CD8-positive, alpha-beta memory T cell (primary cell): ENCODE data around the gene RPL10. TPM values are rescaled to one million over a fixed set of nuclear protein-coding genes. Genes with fewer than 3 reads are reported as not detected.

Source experiments
- CTCF ChIA-PET: fragments of 350-600 bp; sonication (Branson Sonifier 250); formaldehyde crosslinking; loops from one replicate; lab custom pipeline; 2021; ENCODE audit warnings: antibody characterized with exemption; lab: Charles Lee
- POLR2A ChIA-PET: fragments of 350-600 bp; sonication (Branson Sonifier 250); formaldehyde crosslinking; loops from one replicate; lab custom pipeline; 2021; ENCODE audit warnings: antibody characterized with exemption; lab: Charles Lee
- DNase-seq, 5 donors: peaks; one replicate each; pipeline versions ENCODE4 v3.0.0 to v3.0.0-alpha.2; 2020 to 2022; ENCODE audit warnings: mixed read lengths in 1 of 5
- H3K27ac ChIP-seq: one replicate; pipeline ENCODE4 v1.7.0; 2013; ENCODE audit warnings: low read depth, mild to moderate bottlenecking, low read length, moderate library complexity
- H3K27me3 ChIP-seq: 2 replicates; pipeline ENCODE4 v1.7.0; 2013; ENCODE audit warnings: low read length, mild to moderate bottlenecking; ENCODE audit not compliant: insufficient read depth, poor library complexity, severe bottlenecking
- H3K36me3 ChIP-seq: 2 replicates; pipeline ENCODE4 v1.7.0; 2013; ENCODE audit warnings: mild to moderate bottlenecking, low read length, moderate library complexity; ENCODE audit not compliant: insufficient read depth
- H3K4me1 ChIP-seq: 2 replicates; pipeline ENCODE4 v1.7.0; 2013; ENCODE audit warnings: mild to moderate bottlenecking, low read length, moderate library complexity; ENCODE audit not compliant: insufficient read depth
- H3K4me3 ChIP-seq: 2 replicates; pipeline ENCODE4 v1.7.0; 2013; ENCODE audit warnings: mild to moderate bottlenecking, low read length
- H3K9me3 ChIP-seq: 2 replicates; pipeline ENCODE4 v1.7.0; 2013; ENCODE audit warnings: mild to moderate bottlenecking, low read length
- H3K27ac Mint-ChIP-seq, 8 donors: one replicate each; pipeline ENCODE4 v1.8.0; 2020 to 2021; ENCODE audit warnings: mixed read lengths in 8 of 8, mild to moderate bottlenecking in 6 of 8, inconsistent platforms in 3 of 8, moderate library complexity in 3 of 8
- H3K27me3 Mint-ChIP-seq, 2 donors: one replicate each; pipeline ENCODE4 v1.8.0; 2020 to 2021; ENCODE audit warnings: mixed read lengths in 2 of 2, mild to moderate bottlenecking in 1 of 2, moderate library complexity in 1 of 2
- H3K36me3 Mint-ChIP-seq, 3 donors: one replicate each; pipeline ENCODE4 v1.8.0; 2020 to 2021; ENCODE audit warnings: mixed read lengths in 3 of 3, inconsistent platforms in 1 of 3, mild to moderate bottlenecking in 1 of 3
- H3K4me1 Mint-ChIP-seq, 3 donors: one replicate each; pipeline ENCODE4 v1.8.0; 2020 to 2021; ENCODE audit warnings: mixed read lengths in 3 of 3, inconsistent platforms in 1 of 3, mild to moderate bottlenecking in 1 of 3
- H3K4me3 Mint-ChIP-seq, 7 donors: one replicate each; pipeline ENCODE4 v1.8.0; 2020 to 2021; ENCODE audit warnings: mixed read lengths in 7 of 7, mild to moderate bottlenecking in 6 of 7, moderate library complexity in 4 of 7, inconsistent platforms in 2 of 7
- H3K9me3 Mint-ChIP-seq, 5 donors: one replicate each; pipeline ENCODE4 v1.8.0; 2020 to 2022; ENCODE audit warnings: mixed read lengths in 5 of 5, mild to moderate bottlenecking in 3 of 5, moderate library complexity in 2 of 5, inconsistent platforms in 1 of 5
- polyA plus RNA-seq: library from polyadenylated mRNA; unstranded; fragments of 300-500 nt; fragmentation: Illumina TruSeq; gene quantifications from one replicate; pipeline ENCODE4 v1.2.3, GENCODE V29; 2021
- total RNA-seq, 2 experiments: library from RNA; stranded (reverse); gene quantifications; one replicate each; pipeline ENCODE4 v1.2.3, GENCODE V29; 2021

The RPL10 gene
- total and polyA plus RNA-seq, 3 experiments from 2014 or later = 3,198 to 4,855 (median 3,218) TPM

DNA sequence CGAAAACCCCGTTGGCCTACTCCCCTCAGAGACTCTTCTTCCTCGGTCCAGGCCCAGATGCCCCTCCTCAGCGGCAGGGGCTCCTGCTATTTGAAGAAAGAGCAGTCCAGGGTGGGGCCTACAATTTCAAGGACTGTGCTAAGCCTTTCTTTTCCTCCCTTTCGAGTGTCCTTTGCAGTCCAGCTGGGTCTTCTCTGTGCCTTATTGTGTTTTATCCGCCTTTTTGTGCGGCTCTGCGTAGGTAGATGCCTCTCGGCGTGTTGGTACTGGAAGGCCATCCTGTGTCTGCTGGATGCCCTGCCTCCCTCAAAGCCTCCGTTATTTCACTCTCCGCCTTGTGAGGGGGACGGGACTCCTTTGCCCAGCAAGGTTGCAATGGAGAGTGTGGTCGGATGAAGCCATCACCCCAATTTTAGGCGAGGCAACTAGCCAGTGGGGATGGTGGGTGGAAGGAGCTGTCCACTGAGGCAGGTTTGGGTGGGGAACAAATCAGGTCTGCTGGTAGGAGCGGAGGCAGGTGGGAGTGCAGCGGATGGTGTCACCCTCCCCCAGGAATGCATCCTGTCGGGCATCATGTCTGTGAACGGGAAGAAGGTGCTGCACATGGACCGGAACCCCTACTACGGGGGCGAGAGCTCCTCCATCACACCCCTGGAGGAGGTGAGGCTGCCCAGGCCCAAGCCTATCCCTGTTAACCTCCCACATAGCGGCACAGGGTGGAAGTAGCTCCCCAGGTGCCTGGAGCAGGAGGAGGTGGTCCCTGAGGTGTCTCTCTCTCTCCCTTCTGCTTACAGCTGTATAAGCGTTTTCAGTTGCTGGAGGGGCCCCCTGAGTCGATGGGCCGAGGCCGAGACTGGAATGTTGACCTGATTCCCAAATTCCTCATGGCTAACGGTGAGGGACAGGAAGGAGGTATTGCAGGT lies 40.1 kb downstream of the RPL10 start:
- H3K9me3 ChIP-seq = no peaks in the 10 kb centered on the region
- Mint-ChIP-seq H3K27me3 (peaks cover 0 to 16% of the 10 kb centered on the region in 2 donors), H3K9me3 (no peaks in the 10 kb centered on the region), H3K27ac (peak overlapping the region; percentile 66 to 97 (median 88)), H3K4me1 (peaks cover 20 to 39% (median 22%) of the 10 kb centered on the region in 3 donors), H3K4me3 (peak overlapping the region; percentile 81 to 94 (median 86)), H3K36me3 (peaks cover 0 to 59% (median 0%) of the 10 kb centered on the region in 3 donors)
- peak overlapping the region; percentile 58 for H3K4me3 ChIP-seq
- no peaks in the 10 kb centered on the region for H3K27me3 ChIP-seq
- ChIA-PET CTCF (no interaction called here), POLR2A (no interaction called here)
- peaks cover 24% of the 10 kb centered on the region for H3K4me1 ChIP-seq
- peak overlapping the region; percentile 31 for H3K27ac ChIP-seq
- no peaks in the 10 kb centered on the region for H3K36me3 ChIP-seq
- DNase-seq = no peak

DNA sequence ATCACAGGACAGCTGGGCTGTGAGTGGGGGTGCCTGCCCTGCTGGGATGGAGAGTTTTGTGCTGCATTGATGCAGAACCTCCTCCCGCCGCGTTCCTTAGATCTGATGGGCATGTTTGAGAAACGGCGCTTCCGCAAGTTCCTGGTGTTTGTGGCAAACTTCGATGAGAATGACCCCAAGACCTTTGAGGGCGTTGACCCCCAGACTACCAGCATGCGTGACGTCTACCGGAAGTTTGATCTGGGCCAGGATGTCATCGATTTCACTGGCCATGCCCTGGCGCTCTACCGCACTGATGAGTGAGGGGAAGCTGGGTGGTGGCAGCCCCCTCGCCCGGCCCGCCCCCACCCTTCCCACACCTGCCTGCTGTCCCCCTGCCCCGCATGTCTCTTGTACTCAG lies 41.7 kb downstream of the RPL10 start:
- Histone ChIP-seq H3K27me3 (no peaks in the 10 kb centered on the region), H3K27ac (no peak overlapping the region), H3K9me3 (no peaks in the 10 kb centered on the region), H3K4me1 (peaks cover 33% of the 10 kb centered on the region), H3K36me3 (no peaks in the 10 kb centered on the region), H3K4me3 (no peak overlapping the region)
- H3K4me1 Mint-ChIP-seq = peaks cover 20 to 43% (median 22%) of the 10 kb centered on the region in 3 donors
- peak overlapping the region in 1 of 7 donors; percentile 31 for H3K4me3 Mint-ChIP-seq
- CTCF ChIA-PET = no interaction called here
- H3K36me3 Mint-ChIP-seq = peaks cover 0 to 47% (median 0%) of the 10 kb centered on the region in 3 donors
- POLR2A ChIA-PET = no interaction called here
- peak overlapping the region in 3 of 8 donors; percentile 47 to 90 (median 64) for H3K27ac Mint-ChIP-seq
- peaks cover 0 to 12% of the 10 kb centered on the region in 2 donors for H3K27me3 Mint-ChIP-seq
- H3K9me3 Mint-ChIP-seq = no peaks in the 10 kb centered on the region
- DNase-seq = no peak

DNA sequence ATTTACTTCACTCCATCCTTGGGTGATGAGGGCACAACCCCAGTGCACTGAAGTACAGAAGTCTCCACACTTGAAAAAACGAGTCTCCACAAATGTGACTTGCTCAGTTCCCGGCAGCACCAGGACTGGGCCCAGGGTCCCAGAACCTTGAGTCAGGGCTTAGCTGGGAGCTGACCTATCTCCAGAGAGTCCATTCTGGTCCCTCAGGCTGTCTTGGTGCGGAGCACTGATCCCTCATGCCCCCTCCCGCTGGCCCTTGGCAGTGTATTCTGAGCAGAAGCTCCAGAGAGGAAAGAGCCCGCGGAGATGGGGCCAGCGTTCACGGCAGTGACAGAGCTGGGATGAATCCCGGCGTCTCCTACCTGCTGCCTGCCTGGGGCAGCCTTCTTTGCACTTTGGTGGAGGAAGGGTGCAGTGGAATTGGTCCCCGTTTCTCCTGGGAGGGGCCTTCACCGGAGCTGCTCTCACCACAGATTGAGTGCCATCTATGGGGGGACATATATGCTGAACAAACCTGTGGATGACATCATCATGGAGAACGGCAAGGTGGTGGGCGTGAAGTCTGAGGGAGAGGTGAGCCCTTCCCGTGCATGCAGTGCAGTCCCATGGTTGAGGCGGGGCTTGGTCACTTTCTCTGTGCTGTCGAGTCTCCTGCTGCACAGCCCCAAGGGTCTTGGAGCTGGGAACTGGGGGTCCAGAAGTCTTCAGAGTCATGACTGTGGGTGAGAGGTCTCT lies 42.6 kb downstream of the RPL10 start:
- Histone ChIP-seq H3K9me3 (no peaks in the 10 kb centered on the region), H3K36me3 (no peaks in the 10 kb centered on the region), H3K27me3 (no peaks in the 10 kb centered on the region), H3K27ac (no peak overlapping the region), H3K4me3 (no peak overlapping the region), H3K4me1 (peaks cover 38% of the 10 kb centered on the region)
- CTCF ChIA-PET = interaction anchor here (1.5 kb wide), 1 partner anchor 42 kb away, joined by 6 read pairs; the partner anchor contains the start of gene RPL10
- H3K36me3 Mint-ChIP-seq = peaks cover 0 to 40% (median 0%) of the 10 kb centered on the region in 3 donors
- no peaks in the 10 kb centered on the region for H3K9me3 Mint-ChIP-seq
- H3K27ac Mint-ChIP-seq = peak overlapping the region in 7 of 8 donors; percentile 37 to 93 (median 87)
- peaks cover 0 to 12% of the 10 kb centered on the region in 2 donors for H3K27me3 Mint-ChIP-seq
- DNase-seq = no peak
- POLR2A ChIA-PET = interaction anchor here (0.6 kb wide), 1 partner anchor 17 kb away, joined by 3 read pairs; the partner anchor contains the start of gene PLXNA3
- peak overlapping the region in 3 of 7 donors; percentile 48 to 73 (median 65) for H3K4me3 Mint-ChIP-seq
- H3K4me1 Mint-ChIP-seq = peaks cover 20 to 47% (median 23%) of the 10 kb centered on the region in 3 donors

DNA sequence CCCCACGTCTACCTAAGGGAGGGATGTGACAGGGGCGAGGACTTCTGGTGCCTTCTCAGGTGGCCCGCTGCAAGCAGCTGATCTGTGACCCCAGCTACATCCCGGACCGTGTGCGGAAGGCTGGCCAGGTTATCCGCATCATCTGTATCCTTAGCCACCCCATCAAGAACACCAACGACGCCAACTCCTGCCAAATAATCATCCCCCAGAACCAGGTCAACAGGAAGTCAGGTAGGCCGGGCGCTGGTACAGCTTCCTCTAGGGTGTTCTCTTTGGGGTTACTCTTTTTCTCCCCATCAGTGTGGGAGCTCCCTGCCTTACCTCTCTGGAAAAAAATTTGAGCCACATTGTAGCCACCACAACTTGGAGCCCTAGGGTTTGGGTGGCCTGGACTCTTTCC lies 43.4 kb downstream of the RPL10 start:
- H3K9me3 ChIP-seq = no peaks in the 10 kb centered on the region
- CTCF ChIA-PET = interaction anchor here (0.8 to 1.5 kb wide), 2 partner anchors 12 to 43 kb away, joined by 3 to 6 read pairs; partner anchors contain the start of gene RPL10
- POLR2A ChIA-PET = interaction anchor here (0.6 to 0.7 kb wide), 3 partner anchors 16 to 69 kb away, joined by 3 to 6 read pairs (median 3); partner anchors contain the start of genes PLXNA3 and SLC10A3
- DNase-seq = peak in 2 of 5 donors; percentile 23 to 37
- H3K4me1 ChIP-seq = peaks cover 32% of the 10 kb centered on the region
- Mint-ChIP-seq H3K4me1 (peaks cover 14 to 46% (median 17%) of the 10 kb centered on the region in 3 donors), H3K4me3 (peak overlapping the region; percentile 14 to 77 (median 57)), H3K36me3 (peaks cover 0 to 36% (median 0%) of the 10 kb centered on the region in 3 donors), H3K27ac (peak overlapping the region in 6 of 8 donors; percentile 52 to 91 (median 85)), H3K9me3 (no peaks in the 10 kb centered on the region), H3K27me3 (peaks cover 0 to 9% of the 10 kb centered on the region in 2 donors)
- H3K27ac ChIP-seq = no peak overlapping the region
- H3K4me3 ChIP-seq = no peak overlapping the region
- no peaks in the 10 kb centered on the region for H3K36me3 ChIP-seq
- no peaks in the 10 kb centered on the region for H3K27me3 ChIP-seq

DNA sequence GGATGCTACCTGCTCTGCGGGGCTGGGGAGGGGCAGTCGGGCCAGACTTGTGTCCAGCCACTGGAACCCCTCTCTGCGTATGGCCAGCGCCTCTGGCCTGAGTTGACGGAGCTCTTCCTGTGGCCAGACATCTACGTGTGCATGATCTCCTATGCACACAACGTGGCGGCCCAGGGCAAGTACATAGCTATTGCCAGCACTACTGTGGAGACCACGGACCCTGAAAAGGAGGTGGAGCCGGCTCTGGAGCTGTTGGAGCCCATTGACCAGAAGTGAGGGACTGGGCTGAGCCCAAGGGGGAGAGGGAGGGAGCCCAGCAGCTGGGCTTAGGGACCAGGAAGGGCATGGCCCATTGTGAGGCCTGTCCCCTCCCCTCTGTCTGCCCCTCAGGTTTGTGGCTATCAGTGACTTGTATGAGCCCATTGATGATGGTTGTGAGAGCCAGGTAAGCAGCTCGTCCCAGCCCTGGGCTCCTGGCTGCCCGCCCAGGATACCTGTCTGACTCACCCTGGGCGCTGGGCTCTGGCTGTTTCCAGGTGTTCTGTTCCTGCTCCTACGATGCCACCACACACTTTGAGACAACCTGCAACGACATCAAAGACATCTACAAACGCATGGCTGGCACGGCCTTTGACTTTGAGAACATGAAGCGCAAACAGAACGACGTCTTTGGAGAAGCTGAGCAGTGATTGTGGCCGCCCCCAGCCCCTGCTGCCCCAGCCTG lies 44.0 kb downstream of the RPL10 start:
- Histone ChIP-seq H3K36me3 (no peaks in the 10 kb centered on the region), H3K4me3 (no peak overlapping the region), H3K27ac (no peak overlapping the region), H3K9me3 (no peaks in the 10 kb centered on the region), H3K4me1 (peaks cover 32% of the 10 kb centered on the region), H3K27me3 (no peaks in the 10 kb centered on the region)
- H3K9me3 Mint-ChIP-seq = no peaks in the 10 kb centered on the region
- H3K4me3 Mint-ChIP-seq = peak overlapping the region in 6 of 7 donors; percentile 26 to 73 (median 56)
- H3K36me3 Mint-ChIP-seq = peaks cover 0 to 42% (median 0%) of the 10 kb centered on the region in 3 donors
- H3K4me1 Mint-ChIP-seq = peaks cover 14 to 49% (median 20%) of the 10 kb centered on the region in 3 donors
- DNase-seq = no peak
- H3K27me3 Mint-ChIP-seq = peaks cover 0 to 9% of the 10 kb centered on the region in 2 donors
- peak overlapping the region in 6 of 8 donors; percentile 52 to 91 (median 85) for H3K27ac Mint-ChIP-seq
- POLR2A ChIA-PET = interaction anchor here (0.7 kb wide), 1 partner anchor 48 kb away, joined by 3 read pairs; the partner anchor contains the start of gene SLC10A3
- CTCF ChIA-PET = interaction anchor here (0.8 to 1.5 kb wide), 2 partner anchors 13 to 44 kb away, joined by 3 to 6 read pairs; partner anchors contain the start of gene RPL10

DNA sequence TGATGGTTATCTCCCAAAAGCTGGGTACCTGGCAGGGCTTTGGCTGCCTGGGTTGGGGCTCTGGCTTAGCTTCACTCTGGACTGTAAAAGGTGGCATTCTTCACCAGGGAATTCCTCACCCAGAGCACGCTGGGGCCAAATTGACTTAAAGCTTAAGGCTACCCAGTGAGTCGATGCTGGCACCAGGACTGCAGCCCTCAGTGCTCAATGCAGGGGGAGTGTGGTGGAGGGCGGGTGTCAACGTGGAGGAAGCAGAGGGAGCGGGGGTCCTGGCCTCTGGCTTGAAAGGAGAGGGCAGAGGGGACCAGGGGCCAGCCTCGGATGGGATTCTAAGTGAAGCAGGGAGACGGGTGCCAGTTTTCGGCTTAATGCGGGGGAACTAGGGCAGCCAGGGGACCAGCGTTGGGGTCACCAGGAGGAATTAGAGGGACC lies 45.3 kb downstream of the RPL10 start:
- no peak for DNase-seq
- H3K27me3 ChIP-seq = no peaks in the 10 kb centered on the region
- peaks cover 25% of the 10 kb centered on the region for H3K4me1 ChIP-seq
- peaks cover 0 to 45% (median 0%) of the 10 kb centered on the region in 3 donors for H3K36me3 Mint-ChIP-seq
- H3K4me1 Mint-ChIP-seq = peaks cover 8 to 41% (median 15%) of the 10 kb centered on the region in 3 donors
- H3K27ac Mint-ChIP-seq = peak overlapping the region; percentile 66 to 94 (median 86)
- H3K4me3 ChIP-seq = no peak overlapping the region
- H3K36me3 ChIP-seq = no peaks in the 10 kb centered on the region
- no peaks in the 10 kb centered on the region for H3K9me3 Mint-ChIP-seq
- ChIA-PET CTCF (no interaction called here), POLR2A (interaction anchor here (0.6 to 1.2 kb wide), 3 partner anchors 14 to 31 kb away, joined by 4 read pairs; no protein-coding TSS in a partner anchor)
- peaks cover 0 to 2% of the 10 kb centered on the region in 2 donors for H3K27me3 Mint-ChIP-seq
- H3K27ac ChIP-seq = peak overlapping the region; percentile 24
- H3K4me3 Mint-ChIP-seq = peak overlapping the region; percentile 64 to 85 (median 73)
- H3K9me3 ChIP-seq = no peaks in the 10 kb centered on the region
